H1 (cell line): ENCODE measurements around the gene CCDC15. TPM values are rescaled to one million over a fixed set of nuclear protein-coding genes. Genes with fewer than 3 reads are reported as not detected.

Source experiments
- BACH1 ChIP-seq: IDR thresholded peaks from 2 replicates; pipeline ENCODE4 v1.6.1; 2012; ENCODE audit warnings: low read length, improper control_type of control experiment
- CHD1 ChIP-seq: IDR thresholded peaks from 2 replicates; pipeline ENCODE4 v1.6.1; 2012; ENCODE audit warnings: low read depth, low read length, improper control_type of control experiment
- CTCF ChIP-seq, 3 experiments: IDR thresholded peaks; 1 replicate in 2 of 3; 2 replicates in 1 of 3; pipeline versions ENCODE4 v1.5.1 to v1.6.1; 2011; ENCODE audit warnings: low read length in 3 of 3, mild to moderate bottlenecking in 3 of 3, inconsistent platforms in 2 of 3, low read depth in 1 of 3, moderate library complexity in 1 of 3; ENCODE audit not compliant: insufficient read depth in 1 of 3; ENCODE audit errors: control extremely low read depth in 1 of 3
- EZH2 ChIP-seq: fragments of 200-600 bp; sonication (generic); IDR thresholded peaks from 2 replicates; pipeline ENCODE4 v1.7.1; 2012; ENCODE audit warnings: low read depth, mild to moderate bottlenecking, moderate library complexity, low read length, inconsistent platforms; ENCODE audit not compliant: severe bottlenecking
- HDAC2 ChIP-seq, 2 experiments: fragments of 300-600 bp in 1 of 2; sonication (generic) in 1 of 2; IDR thresholded peaks; 2 replicates each; pipeline ENCODE4 v1.6.1; 2011 to 2012; ENCODE audit warnings: low read depth in 2 of 2, low read length in 2 of 2, mild to moderate bottlenecking in 2 of 2, moderate library complexity in 2 of 2, borderline replicate concordance in 1 of 2, inconsistent platforms in 1 of 2
- JUND ChIP-seq: IDR thresholded peaks from 2 replicates; pipeline ENCODE4 v1.6.1; 2011; ENCODE audit warnings: mild to moderate bottlenecking, improper control_type of control experiment, low read length
- KDM5A ChIP-seq: fragments of 200-600 bp; IDR thresholded peaks from 2 replicates; pipeline ENCODE4 v1.7.1; 2012; ENCODE audit warnings: mild to moderate bottlenecking, low read length, inconsistent platforms, mixed read lengths
- MAFK ChIP-seq: IDR thresholded peaks from 2 replicates; pipeline ENCODE4 v1.6.1; 2012; ENCODE audit warnings: low read depth, mild to moderate bottlenecking, improper control_type of control experiment, low read length
- RFX5 ChIP-seq: IDR thresholded peaks from 2 replicates; pipeline ENCODE4 v1.6.1; 2011; ENCODE audit warnings: low read depth, low read length, improper control_type of control experiment, borderline replicate concordance
- RNF2 ChIP-seq: fragments of 200-900, 300-1000 bp; sonication (generic); IDR thresholded peaks from 2 replicates; pipeline ENCODE4 v1.7.1; 2016; ENCODE audit warnings: borderline replicate concordance, low read depth, mild to moderate bottlenecking, antibody characterized with exemption, low read length; ENCODE audit not compliant: poor library complexity, severe bottlenecking; ENCODE audit errors: missing control alignments
- SP2 ChIP-seq: IDR thresholded peaks from 2 replicates; pipeline ENCODE4 v1.6.1; 2012; ENCODE audit warnings: mild to moderate bottlenecking, low read length, inconsistent platforms
- SP4 ChIP-seq: IDR thresholded peaks from 2 replicates; pipeline ENCODE4 v1.6.1; 2012; ENCODE audit warnings: low read length, inconsistent platforms
- SRF ChIP-seq: IDR thresholded peaks from 2 replicates; pipeline ENCODE4 v1.6.1; 2011; ENCODE audit warnings: mild to moderate bottlenecking, low read depth, low read length, moderate library complexity
- SUZ12 ChIP-seq: fragments of 200-600 bp; sonication (generic); IDR thresholded peaks from 2 replicates; pipeline ENCODE4 v1.6.1; 2012; ENCODE audit warnings: mild to moderate bottlenecking, inconsistent platforms, low read length, moderate library complexity, mixed read lengths
- polyA plus RNA-seq, 7 experiments: library from polyadenylated mRNA; depleted of rRNA in 3 of 7; stranded (reverse) in 5 of 7; unstranded in 2 of 7; fragments of >200 nt in 5 of 7; fragments of 200-250 nt in 2 of 7; gene quantifications; 1 replicate in 5 of 7; 2 replicates in 1 of 7; 4 replicates in 1 of 7; pipeline versions ENCODE4 v1.2.1 to v1.2.3, GENCODE V29; 2011 to 2013; ENCODE audit warnings: missing spikeins in 2 of 7, mixed read lengths in 2 of 7
- total RNA-seq: library from RNA; stranded (reverse); fragmentation: NEBNext Ultra II Directional; extraction: Animal tissue kit (Norgen Biotek cat#: 25700); gene quantifications from 2 replicates; pipeline ENCODE4 v1.2.1, GENCODE V29; 2021
- TF ChIP-seq, protein P1 (sequence below): IDR thresholded peaks from 2 replicates; pipeline ENCODE4 v1.6.1; 2012; ENCODE audit warnings: low read length, inconsistent platforms

The CCDC15 gene
- total and polyA plus RNA-seq, 2 of the 8 experiments (the other 6 are each of a cell fraction or from before 2014, with no cell fraction given): 1.5 to 3.1 TPM

- TF ChIP-seq, protein P1, sequence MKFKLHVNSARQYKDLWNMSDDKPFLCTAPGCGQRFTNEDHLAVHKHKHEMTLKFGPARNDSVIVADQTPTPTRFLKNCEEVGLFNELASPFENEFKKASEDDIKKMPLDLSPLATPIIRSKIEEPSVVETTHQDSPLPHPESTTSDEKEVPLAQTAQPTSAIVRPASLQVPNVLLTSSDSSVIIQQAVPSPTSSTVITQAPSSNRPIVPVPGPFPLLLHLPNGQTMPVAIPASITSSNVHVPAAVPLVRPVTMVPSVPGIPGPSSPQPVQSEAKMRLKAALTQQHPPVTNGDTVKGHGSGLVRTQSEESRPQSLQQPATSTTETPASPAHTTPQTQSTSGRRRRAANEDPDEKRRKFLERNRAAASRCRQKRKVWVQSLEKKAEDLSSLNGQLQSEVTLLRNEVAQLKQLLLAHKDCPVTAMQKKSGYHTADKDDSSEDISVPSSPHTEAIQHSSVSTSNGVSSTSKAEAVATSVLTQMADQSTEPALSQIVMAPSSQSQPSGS: no peak
- no peak for TF ChIP-seq BACH1
- TF ChIP-seq SP4: no peak
- TF ChIP-seq HDAC2 (IDR thresholded peaks at IDR 0.05; ENCODE audit: borderline replicate concordance in 1 of 2, low read depth in 2 of 2, low read length in 2 of 2): no peak
- TF ChIP-seq MAFK: no peak
- no peak for TF ChIP-seq KDM5A
- no peak for TF ChIP-seq RFX5
- no peak for TF ChIP-seq SUZ12
- no peak for TF ChIP-seq SRF
- no peak for TF ChIP-seq EZH2
- no peak for TF ChIP-seq JUND
- TF ChIP-seq SP2: no peak
- TF ChIP-seq RNF2: no peak
- TF ChIP-seq CHD1: no peak
- TF ChIP-seq CTCF (IDR thresholded peaks at IDR 0.05; ENCODE audit: control extremely low read depth in 1 of 3, insufficient read depth in 1 of 3, low read depth in 1 of 3, low read length in 3 of 3): no peak
Observed at GRCh38 chr11:125063429-125064043, 109.5 kb downstream of the CCDC15 start (continued).
